GM06990 (cell line): ENCODE measurements around the gene TMEM140.
A peak's percentile ranks its signal among the peaks of the same experiment; 100 is the strongest.

Experiments
- DNase-seq: peaks from one replicate; pipeline ENCODE4 v3.0.0-alpha.2; 2011; ENCODE audit not compliant: insufficient read length; ENCODE audit errors: extremely low read depth
- H3K27me3 ChIP-seq: replicated peaks from 2 replicates; pipeline ENCODE4 v1.6.0; 2011; ENCODE audit warnings: low read length; ENCODE audit not compliant: control insufficient read depth, insufficient read depth
- H3K36me3 ChIP-seq: 2 replicates; pipeline ENCODE4 v1.5.1; 2011; ENCODE audit warnings: low read length; ENCODE audit not compliant: control insufficient read depth, insufficient read depth
- H3K4me3 ChIP-seq: replicated peaks from 2 replicates; pipeline ENCODE4 v1.5.1; 2011; ENCODE audit warnings: low read depth, mild to moderate bottlenecking, control low read depth, low read length
- TF ChIP-seq, protein P1 (sequence below): IDR thresholded peaks from 2 replicates; pipeline ENCODE4 v1.5.1; 2011; ENCODE audit warnings: low read length, control low read depth, mild to moderate bottlenecking, inconsistent platforms; ENCODE audit not compliant: insufficient read depth, poor library complexity, severe bottlenecking

The TMEM140 gene

DNA sequence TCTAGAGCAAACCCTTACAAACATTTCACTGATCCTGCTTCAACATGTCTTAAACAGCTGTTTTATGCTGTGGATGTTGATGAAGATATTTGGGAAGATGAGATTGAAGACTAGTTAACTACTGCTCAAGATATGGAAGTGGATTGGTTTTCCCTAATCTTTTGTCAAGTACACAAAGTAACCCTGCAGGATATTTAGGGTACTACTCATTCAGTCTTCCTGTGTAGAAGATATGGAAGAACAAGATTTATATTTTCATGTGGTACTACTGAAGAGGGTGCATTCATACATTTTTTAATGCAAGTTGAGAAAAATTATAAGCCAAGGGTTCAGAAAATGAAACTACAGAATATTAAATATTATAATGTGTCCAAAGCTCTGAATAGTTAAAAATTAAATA lies 18.3 kb upstream of the TMEM140 start:
- no peaks in the 10 kb centered on the region for H3K36me3 ChIP-seq
- TF ChIP-seq, protein P1, sequence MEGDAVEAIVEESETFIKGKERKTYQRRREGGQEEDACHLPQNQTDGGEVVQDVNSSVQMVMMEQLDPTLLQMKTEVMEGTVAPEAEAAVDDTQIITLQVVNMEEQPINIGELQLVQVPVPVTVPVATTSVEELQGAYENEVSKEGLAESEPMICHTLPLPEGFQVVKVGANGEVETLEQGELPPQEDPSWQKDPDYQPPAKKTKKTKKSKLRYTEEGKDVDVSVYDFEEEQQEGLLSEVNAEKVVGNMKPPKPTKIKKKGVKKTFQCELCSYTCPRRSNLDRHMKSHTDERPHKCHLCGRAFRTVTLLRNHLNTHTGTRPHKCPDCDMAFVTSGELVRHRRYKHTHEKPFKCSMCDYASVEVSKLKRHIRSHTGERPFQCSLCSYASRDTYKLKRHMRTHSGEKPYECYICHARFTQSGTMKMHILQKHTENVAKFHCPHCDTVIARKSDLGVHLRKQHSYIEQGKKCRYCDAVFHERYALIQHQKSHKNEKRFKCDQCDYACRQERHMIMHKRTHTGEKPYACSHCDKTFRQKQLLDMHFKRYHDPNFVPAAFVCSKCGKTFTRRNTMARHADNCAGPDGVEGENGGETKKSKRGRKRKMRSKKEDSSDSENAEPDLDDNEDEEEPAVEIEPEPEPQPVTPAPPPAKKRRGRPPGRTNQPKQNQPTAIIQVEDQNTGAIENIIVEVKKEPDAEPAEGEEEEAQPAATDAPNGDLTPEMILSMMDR, result no peak
- H3K27me3 ChIP-seq, result no peaks in the 10 kb centered on the region
- DNase-seq, result no peak
- no peak overlapping the region for H3K4me3 ChIP-seq

DNA sequence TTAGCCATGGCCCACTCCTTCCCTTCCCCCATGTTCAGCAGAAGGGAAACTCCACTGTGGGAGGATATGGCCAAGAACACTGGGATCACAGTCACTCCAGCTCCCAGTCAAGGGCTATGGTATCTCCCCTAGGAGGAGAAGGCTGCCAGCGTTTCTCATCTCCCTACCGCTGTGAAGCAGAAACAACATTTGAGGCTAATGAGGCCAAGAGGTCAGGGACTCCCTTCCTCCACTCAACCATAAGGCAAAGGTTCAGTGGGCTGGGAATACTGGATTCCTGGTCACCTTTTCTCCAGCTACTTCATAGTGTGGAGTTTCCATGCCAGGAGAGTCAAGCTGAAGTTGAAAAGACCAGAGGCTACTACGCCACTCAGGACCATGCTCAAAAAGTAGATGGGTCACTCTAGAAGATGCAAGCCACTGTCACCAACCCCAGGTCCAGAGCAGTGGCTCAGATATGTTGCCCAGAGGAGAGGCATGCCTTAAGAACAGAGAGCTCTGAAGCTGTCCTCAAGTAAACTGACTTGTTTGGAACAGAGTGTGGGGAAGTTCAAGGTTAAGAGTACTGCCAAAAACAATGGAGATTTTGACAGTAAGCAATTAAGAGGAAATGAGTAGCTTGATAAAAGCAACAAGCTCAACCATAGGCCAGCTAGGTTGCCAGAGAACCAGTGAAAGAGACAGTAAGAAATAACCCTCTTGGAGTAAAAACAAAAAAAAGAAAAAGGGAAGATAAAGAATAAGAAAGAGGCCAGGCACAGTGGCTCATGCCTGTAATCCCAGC lies 3.8 kb upstream of the TMEM140 start:
- TF ChIP-seq, protein P1, result no peak
- H3K27me3 ChIP-seq, result no peaks in the 10 kb centered on the region
- H3K36me3 ChIP-seq, result no peaks in the 10 kb centered on the region
- DNase-seq, result no peak
- no peak overlapping the region for H3K4me3 ChIP-seq

DNA sequence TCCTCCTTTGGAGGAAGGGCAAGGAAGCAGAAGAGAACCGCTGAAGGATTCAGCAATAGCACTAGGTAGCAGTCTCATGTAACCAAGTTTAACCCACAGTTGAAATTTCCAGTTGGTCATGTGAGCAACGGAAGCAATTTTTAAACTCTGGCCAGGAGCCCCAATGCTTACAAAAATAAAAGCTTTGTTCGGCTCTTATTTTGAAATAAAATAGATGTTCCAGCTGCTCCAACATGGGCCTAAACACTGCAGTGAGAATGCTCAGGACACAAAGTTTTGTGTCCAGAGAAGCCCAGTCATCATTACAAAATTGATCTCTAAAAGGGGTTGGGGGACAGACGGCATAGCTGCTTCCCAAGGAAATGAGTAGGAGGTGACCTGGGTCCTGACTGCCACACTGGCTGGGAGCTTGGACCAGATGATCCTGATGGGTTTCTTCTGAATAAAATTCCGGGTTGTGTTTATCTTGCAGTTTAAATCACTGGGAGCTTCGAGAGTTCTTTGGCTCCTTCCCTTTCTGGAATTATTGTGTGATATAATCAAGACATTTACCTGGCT lies 452 bp upstream of the TMEM140 start:
- Histone ChIP-seq H3K36me3 (no peaks in the 10 kb centered on the region), H3K4me3 (peak overlapping the region; percentile 67), H3K27me3 (no peaks in the 10 kb centered on the region)
- DNase-seq, result no peak
- TF ChIP-seq, protein P1, result no peak

DNA sequence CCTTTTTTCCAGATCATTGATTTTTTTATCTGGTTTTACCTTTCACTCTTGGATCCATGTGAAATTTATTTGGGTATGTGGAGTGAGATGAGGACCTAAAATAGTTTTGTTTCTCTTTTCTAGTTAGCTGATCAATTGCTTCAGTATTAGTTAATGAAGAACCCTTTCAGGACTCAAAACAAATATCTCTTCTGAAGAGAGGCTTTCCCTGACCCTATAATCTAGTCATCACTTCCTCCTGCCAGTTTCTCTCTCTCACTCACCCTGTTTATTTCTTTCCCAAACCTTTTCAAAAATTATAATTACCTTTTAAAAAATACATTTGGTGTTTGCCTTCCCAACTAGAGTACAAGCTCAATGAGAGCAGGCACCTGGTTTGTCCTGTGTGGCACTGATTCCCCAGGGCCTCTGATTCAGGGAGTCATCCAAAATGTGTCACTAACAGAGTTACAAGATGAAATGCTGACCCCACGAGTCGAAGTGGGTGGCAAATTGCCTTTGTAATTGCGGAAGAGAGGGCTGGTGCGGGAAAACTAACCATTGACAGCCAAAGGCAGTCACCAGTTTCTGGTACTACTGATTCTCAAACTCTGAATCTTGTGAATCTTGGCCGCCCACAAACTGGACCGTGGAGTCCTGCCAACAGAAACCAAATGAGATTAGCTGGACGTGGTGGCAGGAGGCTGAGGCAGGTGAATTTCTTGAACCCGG lies 2.4 kb downstream of the TMEM140 start:
- Histone ChIP-seq H3K4me3 (peak overlapping the region; percentile 67), H3K27me3 (no peaks in the 10 kb centered on the region), H3K36me3 (no peaks in the 10 kb centered on the region)
- no peak for DNase-seq
- TF ChIP-seq, protein P1, result no peak

DNA sequence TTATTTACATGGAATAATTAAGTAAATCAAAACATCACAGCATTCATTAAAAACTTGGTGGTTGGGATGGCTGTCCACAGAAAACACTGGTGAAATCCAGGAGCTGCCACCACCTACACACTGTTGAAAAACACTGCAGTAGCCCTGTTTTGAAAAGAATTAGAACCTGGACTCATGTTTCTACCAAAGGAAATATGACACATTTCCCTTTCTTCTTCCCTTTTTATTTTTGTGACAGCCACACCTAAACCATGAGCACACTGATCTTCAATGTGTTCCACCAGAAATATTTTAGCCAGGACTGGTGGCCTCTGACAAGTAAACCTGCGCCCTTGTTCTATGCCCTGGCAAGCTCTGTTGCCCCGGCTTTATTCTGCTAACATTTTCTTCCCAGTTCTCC lies 3.3 kb downstream of the TMEM140 start:
- Histone ChIP-seq H3K4me3 (no peak overlapping the region), H3K36me3 (no peaks in the 10 kb centered on the region), H3K27me3 (no peaks in the 10 kb centered on the region)
- TF ChIP-seq, protein P1, result no peak
- no peak for DNase-seq
